A549 (cell line): ENCODE data around the gene AKT1S1. TPM values are rescaled to one million over a fixed set of nuclear protein-coding genes. Genes with fewer than 3 reads are reported as not detected.

Source experiments
- ATAC-seq, 2 experiments: fragments of 200-7000 bp in 1 of 2; fragments of >200 bp in 1 of 2; cut with Nextera tagmentation in 1 of 2; cut with Tn5 transposase in 1 of 2; 3 replicates each; pipeline versions ENCODE4 v1.8.0 to v1.9.1; 2018 to 2020; ENCODE audit warnings: mild to moderate bottlenecking in 1 of 2, moderate library complexity in 1 of 2
- CTCF ChIA-PET: fragments of 300-600 bp; sonication (Branson Sonifier 250); formaldehyde crosslinking; extraction: SDS; loops from one replicate; lab custom pipeline; 2021; ENCODE audit warnings: antibody characterized with exemption, inconsistent platforms; lab: Yijun Ruan, JAX
- POLR2A ChIA-PET: fragments of 350-600 bp; formaldehyde crosslinking; extraction: SDS; loops from one replicate; lab custom pipeline; 2021; ENCODE audit warnings: antibody characterized with exemption, inconsistent platforms; lab: Yijun Ruan, JAX
- DNase-seq, 2 experiments: peaks; one replicate each; pipeline versions ENCODE4 v3.0.0 to v3.0.0-alpha.2; 2011 to 2016; ENCODE audit warnings: low read depth in 1 of 2, low spot score in 1 of 2
- FAIRE-seq: peaks from 2 replicates; lab custom pipeline; 2011; peaks lifted over from hg19 to GRCh38; lab: Jason Lieb, UNC
- H3K27ac ChIP-seq, 2 experiments: fragments of >200 bp; sonication (Bioruptor Twin); formaldehyde crosslinking; 3 replicates each; pipeline ENCODE4 v1.5.1; 2016 to 2017
- H3K4me1 ChIP-seq: fragments of >200 bp; sonication (Bioruptor Twin); formaldehyde crosslinking; 3 replicates; pipeline ENCODE4 v1.6.1; 2016
- H3K4me2 ChIP-seq: fragments of >200 bp; sonication (Bioruptor Twin); formaldehyde crosslinking; 3 replicates; pipeline ENCODE4 v1.6.1; 2016
- H3K4me3 ChIP-seq: fragments of >200 bp; sonication (Bioruptor Twin); formaldehyde crosslinking; 3 replicates; pipeline ENCODE4 v1.5.1; 2016
- H3K9me3 ChIP-seq: fragments of >200 bp; sonication (Bioruptor Twin); formaldehyde crosslinking; 3 replicates; pipeline ENCODE4 v1.6.1; 2016
- CBX8 ChIP-seq: fragments of 200-600 bp; sonication (generic); IDR thresholded peaks from 2 replicates; pipeline ENCODE4 v1.6.1; 2016
- CEBPB ChIP-seq, 2 experiments: fragments of >200 bp in 1 of 2; sonication (Bioruptor Twin) in 1 of 2; formaldehyde crosslinking in 1 of 2; IDR thresholded peaks; 2 replicates each; pipeline ENCODE4 v1.6.1; 2012 to 2016
- CHD2 ChIP-seq: fragments of 150-350 bp; IDR thresholded peaks from 2 replicates; pipeline ENCODE4 v1.6.1; 2014; ENCODE audit warnings: low read length; ENCODE audit not compliant: partially characterized antibody
- EHF ChIP-seq: fragments of 250-450 bp; sonication (Bioruptor Pico); IDR thresholded peaks from 2 replicates; pipeline ENCODE4 v1.5.0; 2020; ENCODE audit warnings: mild to moderate bottlenecking
- EHMT2 ChIP-seq: fragments of 200-600 bp; sonication (generic); IDR thresholded peaks from 2 replicates; pipeline ENCODE4 v1.6.1; 2016; ENCODE audit warnings: antibody characterized with exemption, low read depth, mild to moderate bottlenecking, moderate library complexity
- EP300 ChIP-seq, 2 experiments: fragments of >200 bp; sonication (Bioruptor Twin); formaldehyde crosslinking; IDR thresholded peaks; 2 replicates in 1 of 2; 3 replicates in 1 of 2; pipeline ENCODE4 v1.6.1; 2016 to 2017
- ESRRA ChIP-seq: fragments of 150-350 bp; IDR thresholded peaks from 2 replicates; pipeline ENCODE4 v1.6.1; 2014; ENCODE audit warnings: mild to moderate bottlenecking, low read length, borderline replicate concordance
- FOXS1 ChIP-seq: fragments of 250-450 bp; sonication (Bioruptor Pico); IDR thresholded peaks from 2 replicates; pipeline ENCODE4 v1.5.0; 2020; ENCODE audit warnings: mild to moderate bottlenecking, moderate library complexity
- HMGXB4 ChIP-seq: fragments of 250-450 bp; sonication (Bioruptor Pico); IDR thresholded peaks from 2 replicates; pipeline ENCODE4 v1.5.0; 2021; ENCODE audit warnings: mild to moderate bottlenecking, moderate library complexity, borderline replicate concordance
- HOXA7 ChIP-seq: fragments of 250-450 bp; sonication (Bioruptor Pico); IDR thresholded peaks from 2 replicates; pipeline ENCODE4 v1.5.0; 2020; ENCODE audit warnings: mild to moderate bottlenecking, moderate library complexity
- HOXB13 ChIP-seq: fragments of 250-450 bp; sonication (Bioruptor Pico); IDR thresholded peaks from 2 replicates; pipeline ENCODE4 v1.5.0; 2020; ENCODE audit warnings: low read depth, mild to moderate bottlenecking, moderate library complexity
- JUN ChIP-seq, 2 experiments: fragments of >200 bp; sonication (Bioruptor Twin); formaldehyde crosslinking; IDR thresholded peaks; 2 replicates in 1 of 2; 3 replicates in 1 of 2; pipeline ENCODE4 v1.6.1; 2016 to 2017
- MAFK ChIP-seq: fragments of 450-650 bp; IDR thresholded peaks from 2 replicates; pipeline ENCODE4 v1.6.1; 2014; ENCODE audit not compliant: partially characterized antibody
- MAZ ChIP-seq: fragments of 150-350 bp; IDR thresholded peaks from 2 replicates; pipeline ENCODE4 v1.6.1; 2014; ENCODE audit warnings: antibody characterized with exemption, low read depth, low read length, borderline replicate concordance
- NFE2L2 ChIP-seq: fragments of 150-350 bp; conservative IDR thresholded peaks from 2 replicates; pipeline ENCODE4 v1.6.1; 2014; ENCODE audit warnings: low read length
- NR3C1 ChIP-seq: fragments of >200 bp; sonication (Bioruptor Twin); formaldehyde crosslinking; IDR thresholded peaks from 3 replicates; pipeline ENCODE4 v1.6.1; 2017
- PHF8 ChIP-seq: fragments of 200-600 bp; sonication (generic); IDR thresholded peaks from 2 replicates; pipeline ENCODE4 v1.6.1; 2016; ENCODE audit warnings: low read depth, mild to moderate bottlenecking, antibody characterized with exemption, moderate library complexity, borderline replicate concordance
- POLR2A ChIP-seq: IDR thresholded peaks from 2 replicates; pipeline ENCODE4 v1.6.1; 2012; ENCODE audit warnings: mild to moderate bottlenecking, low read length
- RAD21 ChIP-seq, 2 experiments: fragments of >200 bp in 1 of 2; sonication (Bioruptor Twin) in 1 of 2; formaldehyde crosslinking in 1 of 2; IDR thresholded peaks in 1 of 2; conservative IDR thresholded peaks in 1 of 2; 2 replicates in 1 of 2; 3 replicates in 1 of 2; pipeline ENCODE4 v1.6.1; 2012 to 2018; ENCODE audit warnings: inconsistent platforms in 1 of 2
- RCOR1 ChIP-seq: fragments of 150-350 bp; IDR thresholded peaks from 2 replicates; pipeline ENCODE4 v1.6.1; 2014; ENCODE audit warnings: antibody characterized with exemption, low read length, low read depth
- RFX5 ChIP-seq: fragments of 450-650 bp; IDR thresholded peaks from 2 replicates; pipeline ENCODE4 v1.7.1; 2014; ENCODE audit warnings: antibody characterized with exemption, mild to moderate bottlenecking, moderate library complexity
- TFCP2L1 ChIP-seq: fragments of 250-450 bp; sonication (Bioruptor Pico); IDR thresholded peaks from 2 replicates; pipeline ENCODE4 v1.5.0; 2021; ENCODE audit warnings: mild to moderate bottlenecking
- USF2 ChIP-seq: fragments of 450-650 bp; IDR thresholded peaks from 2 replicates; pipeline ENCODE4 v1.6.1; 2014; ENCODE audit warnings: antibody characterized with exemption
- ZFP36 ChIP-seq: fragments of 450-650 bp; IDR thresholded peaks from 2 replicates; pipeline ENCODE4 v1.6.1; 2014; ENCODE audit warnings: borderline replicate concordance; ENCODE audit not compliant: partially characterized antibody
- WGBS: methylation state at CpG from one replicate; pipeline ENCODE4 v1.1.6; 2017; ENCODE audit errors: missing lambda C conversion rate; 5-methylcytosine and 5-hydroxymethylcytosine counted together
- polyA plus RNA-seq, 4 experiments: library from polyadenylated mRNA; depleted of rRNA in 3 of 4; stranded (reverse); fragments of >200 nt; fragmentation: RNase III in 1 of 4; extraction: RNeasy Plus Mini Kit Qiagen cat#74134 plus additional on column Dnase treatment in 1 of 4; gene quantifications; 2 replicates in 3 of 4; 3 replicates in 1 of 4; pipeline ENCODE4 v1.2.3, GENCODE V29; 2011 to 2017
- TF ChIP-seq, protein P1 (sequence below): fragments of >200 bp; sonication (Bioruptor Twin); formaldehyde crosslinking; IDR thresholded peaks from 2 replicates; pipeline ENCODE4 v1.6.1; 2016
- TF ChIP-seq, protein P2 (sequence below): IDR thresholded peaks from 2 replicates; pipeline ENCODE4 v1.6.1; 2012; ENCODE audit warnings: low read depth, borderline replicate concordance
- TF ChIP-seq, protein P3 (sequence below): IDR thresholded peaks from 2 replicates; pipeline ENCODE4 v1.6.1; 2012

The AKT1S1 gene
- polyA plus RNA-seq, 2 of the 4 experiments (the other 2 are of a cell fraction): 39.2 to 75.9 TPM

DNA sequence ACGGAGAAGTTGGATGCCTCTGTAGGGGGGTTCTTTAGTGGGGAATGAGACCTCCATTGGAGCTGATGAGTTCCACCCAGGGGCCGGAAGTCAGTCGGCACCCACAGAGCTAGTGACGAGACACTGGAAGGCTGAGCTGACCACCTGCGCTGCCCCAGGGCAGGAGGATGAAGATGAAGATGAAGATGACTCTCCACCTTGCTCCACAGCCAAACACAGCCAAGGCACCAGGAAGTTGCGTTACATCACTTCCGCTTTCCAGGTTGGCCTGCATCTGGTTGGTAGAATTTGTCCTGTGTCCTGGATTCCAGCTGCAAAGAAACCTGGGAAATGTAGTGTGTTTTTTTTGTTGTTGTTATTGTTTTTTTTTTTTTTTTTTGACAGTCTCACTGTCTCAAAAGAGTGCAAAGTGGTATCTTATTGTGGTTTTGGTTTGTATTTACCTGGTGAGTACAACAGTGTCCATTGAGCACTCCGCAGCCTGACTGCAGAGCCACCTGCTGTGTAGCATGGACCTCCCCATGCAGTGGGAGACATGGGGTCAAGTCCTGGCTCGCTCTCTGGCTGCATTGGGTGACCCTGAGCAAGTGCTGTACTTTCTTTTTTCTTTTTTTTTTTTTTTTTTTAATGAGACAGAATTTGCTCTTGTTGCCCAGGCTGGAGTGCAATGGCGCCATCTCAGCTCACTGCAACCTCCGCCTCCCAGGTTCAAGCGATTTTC, 2.2 kb upstream of the AKT1S1 start:
- TF ChIP-seq MAZ: no peak
- TF ChIP-seq USF2: no peak
- TF ChIP-seq, protein P1, sequence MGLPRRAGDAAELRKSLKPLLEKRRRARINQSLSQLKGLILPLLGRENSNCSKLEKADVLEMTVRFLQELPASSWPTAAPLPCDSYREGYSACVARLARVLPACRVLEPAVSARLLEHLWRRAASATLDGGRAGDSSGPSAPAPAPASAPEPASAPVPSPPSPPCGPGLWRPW: no peak
- TF ChIP-seq ZFP36: no peak
- no peak for TF ChIP-seq JUN (IDR thresholded peaks at IDR 0.05)
- TF ChIP-seq EP300 (IDR thresholded peaks at IDR 0.05): no peak
- TF ChIP-seq CHD2: no peak
- no peak for TF ChIP-seq TFCP2L1
- no peak for TF ChIP-seq CBX8
- TF ChIP-seq RFX5: no peak
- TF ChIP-seq, protein P2, sequence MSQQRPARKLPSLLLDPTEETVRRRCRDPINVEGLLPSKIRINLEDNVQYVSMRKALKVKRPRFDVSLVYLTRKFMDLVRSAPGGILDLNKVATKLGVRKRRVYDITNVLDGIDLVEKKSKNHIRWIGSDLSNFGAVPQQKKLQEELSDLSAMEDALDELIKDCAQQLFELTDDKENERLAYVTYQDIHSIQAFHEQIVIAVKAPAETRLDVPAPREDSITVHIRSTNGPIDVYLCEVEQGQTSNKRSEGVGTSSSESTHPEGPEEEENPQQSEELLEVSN: no peak
- TF ChIP-seq NFE2L2: no peak
- TF ChIP-seq HOXA7 (CRISPR knock-in tag): no peak
- no peak for TF ChIP-seq EHF (CRISPR knock-in tag)
- TF ChIP-seq RCOR1: no peak
- ChIA-PET CTCF (interaction anchor here (2.3 to 3.8 kb wide), 2 partner anchors 10 to 58 kb away, joined by 7 to 24 read pairs; no protein-coding TSS in a partner anchor), POLR2A (interaction anchor here (0.8 kb wide), 1 partner anchor 10 kb away, joined by 3 read pairs; no protein-coding TSS in a partner anchor)
- no peak overlapping the region for H3K4me3 ChIP-seq
- peaks cover 21% of the 10 kb centered on the region for H3K4me1 ChIP-seq
- ATAC-seq (no peak), FAIRE-seq (no peak), DNase-seq (peak in 1 of 2 experiments; percentile 73)
- peaks cover 10% of the 10 kb centered on the region for H3K9me3 ChIP-seq
- 92% methylated on average over 12 of the region's 12 CpGs for WGBS
- peak overlapping the region in 1 of 2 experiments; percentile 98; a peak in 1 of 6 replicates for H3K27ac ChIP-seq
- H3K4me2 ChIP-seq: peak overlapping the region; percentile 90; the same call in 2 of the 3 replicates

DNA sequence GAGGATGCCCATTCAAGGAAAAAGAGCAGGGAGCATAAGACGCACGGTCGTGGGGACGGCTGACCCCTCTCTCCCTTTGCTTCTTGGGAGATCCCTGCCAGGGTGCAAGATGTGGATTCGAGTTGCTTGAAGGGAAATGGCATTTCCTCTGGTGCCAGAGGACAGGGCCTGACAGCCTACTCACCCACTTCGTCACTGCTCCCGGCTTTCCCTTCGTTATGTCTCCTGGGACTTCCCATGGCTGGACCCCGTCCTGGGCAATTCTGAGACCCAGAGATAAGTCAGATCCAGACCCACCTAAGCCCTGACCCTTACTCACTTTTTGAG, 1.6 kb upstream of the AKT1S1 start:
- peaks cover 21% of the 10 kb centered on the region for H3K4me1 ChIP-seq
- CTCF ChIA-PET: interaction anchor here (3.8 kb wide), 1 partner anchor 11 kb away, joined by 24 read pairs; no protein-coding TSS in a partner anchor
- peaks cover 10% of the 10 kb centered on the region for H3K9me3 ChIP-seq
- H3K4me3 ChIP-seq: peak overlapping the region; percentile 95
- ATAC-seq: no peak
- no peak for TF ChIP-seq MAZ
- TF ChIP-seq HOXA7 (CRISPR knock-in tag): no peak
- no peak for TF ChIP-seq POLR2A
- TF ChIP-seq MAFK: no peak
- TF ChIP-seq, protein P3, sequence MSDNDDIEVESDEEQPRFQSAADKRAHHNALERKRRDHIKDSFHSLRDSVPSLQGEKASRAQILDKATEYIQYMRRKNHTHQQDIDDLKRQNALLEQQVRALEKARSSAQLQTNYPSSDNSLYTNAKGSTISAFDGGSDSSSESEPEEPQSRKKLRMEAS: no peak
- TF ChIP-seq EHMT2: no peak
- TF ChIP-seq NR3C1: no peak
- no peak for TF ChIP-seq USF2
- TF ChIP-seq HMGXB4 (CRISPR knock-in tag): no peak
- TF ChIP-seq CEBPB (IDR thresholded peaks at IDR 0.05): no peak
- no peak for TF ChIP-seq HOXB13 (CRISPR knock-in tag)
- TF ChIP-seq, protein P2: no peak
- no peak for TF ChIP-seq FOXS1 (CRISPR knock-in tag)
- TF ChIP-seq EHF (CRISPR knock-in tag): no peak
- no peak for TF ChIP-seq ESRRA
- no peak for TF ChIP-seq PHF8
- TF ChIP-seq RAD21 (conservative IDR thresholded peaks at IDR 0.05 in 1 of 2, IDR thresholded peaks at IDR 0.05 in 1 of 2): no peak
- TF ChIP-seq, all 56 proteins: peak for 0
- DNase-seq: no peak
- no peak for FAIRE-seq
- 86% methylated on average over 9 of the region's 9 CpGs for whole genome bisulfite sequencing
- peak overlapping the region; percentile 90 for H3K4me2 ChIP-seq
- H3K27ac ChIP-seq: peak overlapping the region in 1 of 2 experiments; percentile 98; a peak in 4 of 6 replicates
- POLR2A ChIA-PET: interaction anchor here (0.8 kb wide), 1 partner anchor 10 kb away, joined by 3 read pairs; no protein-coding TSS in a partner anchor
